NCI-H345 treated with DMSO at 0.1 percent for 48 hours (cell line): ENCODE measurements around the gene TULP3.
"Not testable (repeated sequence)": the region's sequence is repeated elsewhere in the genome, so short reads cannot be mapped to it uniquely, and the experiment has no call there.

Source experiments
- DNase-seq: peaks from one replicate; lab custom pipeline; 2025; ENCODE audit not compliant: unreplicated experiment; lab: John Stamatoyannopoulos, UW

TULP3 gene, protein sequence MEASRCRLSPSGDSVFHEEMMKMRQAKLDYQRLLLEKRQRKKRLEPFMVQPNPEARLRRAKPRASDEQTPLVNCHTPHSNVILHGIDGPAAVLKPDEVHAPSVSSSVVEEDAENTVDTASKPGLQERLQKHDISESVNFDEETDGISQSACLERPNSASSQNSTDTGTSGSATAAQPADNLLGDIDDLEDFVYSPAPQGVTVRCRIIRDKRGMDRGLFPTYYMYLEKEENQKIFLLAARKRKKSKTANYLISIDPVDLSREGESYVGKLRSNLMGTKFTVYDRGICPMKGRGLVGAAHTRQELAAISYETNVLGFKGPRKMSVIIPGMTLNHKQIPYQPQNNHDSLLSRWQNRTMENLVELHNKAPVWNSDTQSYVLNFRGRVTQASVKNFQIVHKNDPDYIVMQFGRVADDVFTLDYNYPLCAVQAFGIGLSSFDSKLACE

GRCh38 chr12:2890388-2891239 lies at the start of gene TULP3:
TSS of gene TULP3 (plus strand) at chr12:2890891. CDS start at chr12:2890948, 57 bp downstream.
- peak; percentile 96 for DNase-seq

DNA sequence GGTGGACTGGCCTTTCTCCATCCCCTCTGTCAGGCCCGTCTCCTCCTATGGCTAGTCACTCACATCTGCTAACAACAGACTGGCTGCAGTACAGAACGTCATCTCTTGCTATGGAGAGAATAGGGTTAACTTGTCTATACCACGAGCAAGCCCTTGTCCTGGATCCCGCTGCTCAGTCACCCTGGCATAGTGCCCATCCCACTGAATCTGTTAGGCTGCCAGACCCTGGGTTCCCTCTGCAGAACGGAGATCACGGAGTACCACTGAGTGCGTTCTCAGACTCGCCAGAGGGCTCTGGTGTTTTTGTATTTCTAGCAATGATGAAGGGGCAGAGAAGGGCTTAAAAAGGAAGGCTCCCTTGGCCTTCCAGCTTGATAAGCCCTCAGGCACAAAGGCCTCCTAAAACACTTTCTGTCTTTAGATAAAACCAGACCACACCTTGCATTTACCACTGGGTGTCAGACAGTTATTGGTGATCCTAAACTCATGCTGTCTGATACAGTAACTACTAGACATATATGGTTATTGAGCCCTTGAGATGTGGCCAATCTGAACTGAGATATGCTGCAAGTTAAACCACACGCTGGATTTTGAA lies 49.5 kb upstream of the TULP3 start:
- DNase-seq = no peak

GRCh38 chr12:2842948-2843347 lies 47.7 kb upstream of the TULP3 start:
- DNase-seq = no peak

- DNase-seq = no peak
These were observed 45.9 kb upstream of the TULP3 start for GRCh38 chr12:2844786-2845185.

GRCh38 chr12:2845280-2845679 lies 45.4 kb upstream of the TULP3 start:
- DNase-seq = no peak

DNA sequence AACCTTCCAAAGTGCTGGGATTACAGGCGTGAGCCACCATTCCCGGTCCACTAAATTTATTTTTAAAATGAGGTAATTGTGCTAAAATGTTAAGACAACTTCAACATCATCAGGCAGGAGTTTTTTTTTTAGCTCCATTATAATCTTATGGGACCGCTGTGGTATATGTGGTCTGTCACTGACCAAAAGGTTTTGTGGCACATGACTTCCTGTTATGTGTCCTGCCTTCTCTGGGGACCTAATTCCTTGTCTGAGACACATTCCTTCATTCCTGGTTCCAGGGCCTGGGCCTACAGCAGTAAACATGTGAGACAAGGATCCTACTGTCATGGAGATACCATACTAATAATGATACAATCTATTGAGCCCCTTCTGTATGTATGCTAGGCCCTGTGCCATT lies 38.8 kb upstream of the TULP3 start:
- no peak for DNase-seq

- no peak for DNase-seq
These were observed 37.1 kb upstream of the TULP3 start for GRCh38 chr12:2853626-2854025.

GRCh38 chr12:2854669-2855453 lies 35.8 kb upstream of the TULP3 start:
- DNase-seq = no peak

DNA sequence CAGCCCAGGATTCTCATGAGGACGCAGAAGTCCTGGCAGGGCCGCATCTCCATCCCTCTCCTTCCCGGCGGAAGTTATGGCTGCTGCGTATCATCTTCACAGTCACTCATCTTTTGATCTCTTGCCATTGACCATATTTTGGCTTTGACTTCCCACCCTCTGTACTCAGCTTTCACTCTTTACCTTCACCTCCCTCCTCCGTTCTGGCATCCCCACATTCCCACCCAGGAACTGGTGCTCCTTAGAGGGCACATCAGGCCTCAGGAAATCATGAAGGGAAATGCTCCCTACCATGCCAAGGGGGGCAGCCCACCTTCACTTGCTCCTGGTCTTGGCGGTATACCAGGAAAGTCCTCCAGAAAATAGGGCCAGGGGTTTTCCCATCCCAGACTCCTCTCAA lies 35.1 kb upstream of the TULP3 start:
- no peak for DNase-seq

- DNase-seq = no peak
These were observed 34.6 kb upstream of the TULP3 start for GRCh38 chr12:2856051-2856450.

DNA sequence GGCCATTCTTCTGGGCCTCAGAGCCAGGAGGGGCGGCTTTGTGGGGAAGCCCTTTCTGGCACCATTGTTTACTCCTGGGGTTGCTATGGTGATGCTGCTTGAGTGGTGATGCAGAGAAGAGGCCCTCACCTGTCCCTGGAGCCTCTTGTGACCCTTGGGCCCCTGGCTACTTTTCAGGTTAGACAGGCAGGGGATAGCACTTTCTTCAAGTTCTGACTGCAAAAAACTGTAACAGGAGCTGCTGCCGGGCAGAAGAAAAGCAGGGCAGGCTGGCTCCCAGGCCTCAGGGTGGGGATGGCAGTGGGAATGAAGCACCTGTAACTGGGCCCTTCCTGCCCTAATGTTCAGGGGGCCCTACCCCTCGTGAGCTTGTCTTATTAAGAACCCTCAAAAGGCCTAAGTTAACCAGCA lies 33.7 kb upstream of the TULP3 start, which contains the start of gene TEX52:
TSS of gene TEX52 (minus strand) at position 19 of the 411 bp plus-strand sequence. CDS start at position 6, 13 bp downstream.
- no peak for DNase-seq

- DNase-seq = no peak
These were observed 33.1 kb upstream of the TULP3 start for GRCh38 chr12:2857576-2857975.

DNA sequence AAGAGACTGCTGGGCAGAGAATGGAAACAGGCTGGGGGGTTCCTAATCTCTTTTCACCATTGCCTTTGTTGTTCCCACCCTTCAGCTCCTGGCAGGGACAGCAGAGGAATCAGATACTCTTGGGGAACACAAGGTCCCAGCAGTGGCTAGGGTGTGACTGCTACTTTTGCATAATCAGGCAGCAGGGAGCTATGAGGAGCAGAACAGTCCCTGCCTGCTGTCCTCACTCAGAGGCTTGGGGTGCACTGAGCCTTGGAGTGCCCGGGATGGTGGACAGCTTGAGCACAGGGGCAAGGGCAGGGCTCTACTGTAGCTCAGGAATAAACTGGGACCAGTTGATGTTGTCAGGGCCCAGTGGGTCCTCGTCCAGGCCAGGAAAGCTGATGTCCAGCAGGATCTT lies 32.4 kb upstream of the TULP3 start:
- DNase-seq = no peak

DNA sequence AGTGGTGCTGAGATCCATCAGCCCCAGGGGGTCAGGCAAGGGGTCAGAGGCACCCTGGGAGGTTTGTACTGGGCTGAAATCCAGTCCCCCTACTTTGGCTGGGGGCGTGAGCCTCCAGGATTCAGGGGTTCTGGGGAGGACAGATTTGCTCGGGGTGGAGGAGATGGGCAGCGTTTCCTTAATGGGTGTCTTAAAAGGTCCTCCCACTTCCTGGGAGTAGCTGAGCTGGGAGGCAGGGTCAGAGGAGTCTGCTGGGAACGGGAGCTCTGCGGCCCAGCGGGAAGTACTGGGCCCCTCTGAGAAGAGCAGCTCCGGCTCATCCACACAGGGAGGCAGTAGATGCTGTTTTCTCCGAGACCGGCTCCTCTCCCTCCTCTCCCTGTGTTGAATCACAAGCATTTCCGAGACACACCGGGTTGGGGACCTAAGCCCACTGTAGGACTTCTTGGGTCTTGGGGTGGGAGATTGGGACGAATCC lies 31.7 kb upstream of the TULP3 start:
- DNase-seq = no peak

GRCh38 chr12:2860170-2860569 lies 30.5 kb upstream of the TULP3 start:
- DNase-seq = no peak

DNA sequence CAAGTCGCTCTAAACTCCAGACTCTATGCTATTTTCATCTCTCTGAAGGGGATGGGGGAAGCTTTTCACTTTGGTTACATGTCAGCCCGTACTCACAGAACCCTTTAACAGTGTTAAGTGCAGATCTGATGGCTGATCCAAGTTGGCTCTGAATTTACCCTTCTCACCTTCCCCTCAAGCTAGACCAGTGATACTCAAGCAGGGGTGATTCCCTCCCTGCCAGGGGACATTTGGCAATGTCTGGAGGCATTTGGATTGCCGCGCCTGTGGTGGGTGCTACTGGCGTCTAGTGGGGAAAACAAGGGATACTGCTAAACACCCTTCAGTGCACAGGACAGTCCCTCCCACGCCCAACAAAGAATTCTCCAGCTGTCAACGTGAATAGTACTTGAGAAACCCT lies 27.8 kb upstream of the TULP3 start:
- DNase-seq = no peak

DNA sequence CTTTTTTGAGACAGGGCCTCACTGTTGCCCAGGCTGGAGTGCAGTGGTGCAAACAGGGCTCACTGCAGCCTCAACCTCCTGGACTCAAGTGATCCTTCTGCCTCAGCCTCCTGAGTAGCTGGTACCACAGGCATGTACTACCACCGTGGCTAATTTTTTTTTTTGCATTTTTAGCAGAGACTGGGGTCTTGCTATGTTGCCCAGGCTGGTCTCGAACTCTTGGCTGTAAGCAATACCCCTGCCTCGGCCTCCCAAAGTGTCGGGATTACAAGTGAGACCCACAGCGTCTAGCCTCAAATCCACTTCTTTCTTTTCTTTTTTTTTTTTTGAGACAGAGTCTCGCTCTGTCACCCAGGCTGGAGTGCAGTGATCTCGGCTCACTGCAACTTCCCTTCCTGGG lies 27.3 kb upstream of the TULP3 start:
- not testable (repeated sequence) for DNase-seq

GRCh38 chr12:2864198-2864597 lies 26.5 kb upstream of the TULP3 start:
- DNase-seq = no peak

- DNase-seq = not testable (repeated sequence)
These were observed 21.6 kb upstream of the TULP3 start for GRCh38 chr12:2868986-2869632.

GRCh38 chr12:2876431-2877046 lies 14.2 kb upstream of the TULP3 start:
- DNase-seq = peak; percentile 17
